T-helper 2 cell (primary cell): ENCODE data around the gene KRTAP2-4.
"Not testable (repeated sequence)": the region's sequence is repeated elsewhere in the genome, so short reads cannot be mapped to it uniquely, and the experiment has no call there.

ENCODE experiments used
- DNase-seq, 5 experiments: peaks; one replicate each; pipeline versions ENCODE4 v3.0.0 to v3.0.0-alpha.2; 2012 to 2022

KRTAP2-4 gene

DNA sequence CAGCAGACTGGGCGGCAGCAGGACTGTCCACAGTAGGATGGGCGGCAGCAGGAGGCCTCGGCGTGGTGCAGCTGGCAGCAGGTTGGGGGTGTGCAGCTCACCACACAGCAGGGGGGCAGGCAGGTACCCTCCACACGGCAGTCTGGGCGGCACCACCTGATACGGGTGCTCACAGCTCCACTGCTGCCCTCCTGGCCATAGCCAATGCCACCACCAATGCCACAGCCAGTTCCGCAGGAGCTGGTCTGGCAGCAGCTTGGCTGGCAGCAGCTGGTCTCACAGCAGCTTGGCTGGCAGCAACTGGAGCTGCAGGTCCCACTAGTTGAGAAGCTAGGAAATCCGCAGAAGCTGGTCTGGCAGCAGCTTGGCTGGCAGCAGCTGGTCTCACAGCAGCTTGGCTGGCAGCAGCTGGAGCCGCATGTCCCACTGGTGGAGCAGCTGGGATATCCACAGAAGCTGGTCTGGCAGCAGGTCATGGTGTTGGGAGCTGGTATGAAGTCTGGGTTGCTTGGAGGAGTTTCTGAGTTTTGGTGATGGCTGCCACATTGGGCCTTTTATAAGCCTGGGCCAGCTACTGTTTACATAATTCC is 31.2 kb downstream of the KRTAP2-4 start, which contains the start of gene KRTAP1-3:
Gene KRTAP1-3 (minus strand): TSS at position 529 of the 590 bp plus-strand sequence. CDS start 53 bp downstream, at position 476.
- not testable (repeated sequence) for DNase-seq

DNA sequence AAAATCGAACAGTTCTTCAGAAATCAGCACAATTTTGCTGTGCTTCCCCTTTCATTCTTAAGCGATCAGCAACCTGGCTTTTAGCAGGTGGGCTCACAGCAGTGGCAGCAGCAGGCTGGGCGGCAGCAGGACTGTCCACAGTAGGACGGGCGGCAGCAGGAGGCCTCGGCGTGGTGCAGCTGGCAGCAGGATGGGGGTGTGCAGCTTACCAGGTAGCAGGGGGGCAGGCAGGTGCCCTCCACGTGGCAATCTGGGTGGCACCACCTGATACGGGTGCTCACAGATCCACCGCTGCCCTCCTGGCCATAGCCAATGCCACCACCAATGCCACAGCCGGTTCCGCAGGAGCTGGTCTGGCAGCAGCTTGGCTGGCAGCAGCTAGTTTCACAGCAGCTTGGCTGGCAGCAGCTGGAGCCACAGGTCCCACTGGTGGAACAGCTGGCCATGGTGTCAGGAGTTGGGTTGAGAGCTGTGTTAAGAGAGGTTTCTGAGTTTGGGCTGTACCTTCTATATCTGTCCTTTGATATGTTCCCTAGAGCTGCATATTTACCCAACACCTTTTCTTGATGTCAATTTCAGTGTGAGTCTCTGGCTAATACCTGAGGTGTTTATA is 35.9 kb downstream of the KRTAP2-4 start, which contains the start of gene KRTAP1-4:
Gene KRTAP1-4 (minus strand): TSS at position 563 of the 613 bp plus-strand sequence. CDS start 117 bp downstream, at position 446.
- no peak for DNase-seq

DNA sequence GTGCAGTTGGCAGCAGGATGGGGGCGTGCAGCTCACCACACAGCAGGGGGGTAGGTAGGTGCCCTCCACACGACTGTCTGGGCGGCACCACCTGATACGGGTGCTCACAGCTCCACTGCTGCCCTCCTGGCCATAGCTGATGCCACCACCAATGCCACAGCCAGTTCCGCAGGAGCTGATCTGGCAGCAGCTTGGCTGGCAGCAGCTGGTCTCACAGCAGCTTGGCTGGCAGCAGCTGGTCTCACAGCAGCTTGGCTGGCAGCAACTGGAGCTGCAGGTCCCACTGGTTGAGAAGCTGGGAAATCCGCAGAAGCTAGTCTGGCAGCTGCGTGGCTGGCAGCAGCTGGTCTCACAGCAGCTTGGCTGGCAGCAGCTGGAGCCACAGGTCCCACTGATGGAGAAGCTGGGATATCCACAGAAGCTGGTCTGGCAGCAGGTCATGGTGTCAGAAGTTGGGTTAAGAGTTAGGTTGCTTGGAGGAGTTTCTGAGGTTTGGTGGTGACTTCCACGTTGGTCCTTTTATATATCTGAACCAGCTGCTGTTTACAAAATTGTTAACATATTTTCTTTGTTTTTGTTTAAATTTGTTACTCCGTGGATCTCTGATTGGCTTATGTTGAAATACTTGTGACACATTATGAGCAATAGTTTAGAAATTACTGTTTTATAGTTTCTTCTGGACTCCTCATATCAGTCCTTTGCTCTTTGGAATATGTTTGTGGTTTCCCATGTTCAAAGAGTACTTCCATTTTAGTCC is 38.8 kb downstream of the KRTAP2-4 start, which contains the start of gene KRTAP1-5:
Gene KRTAP1-5 (minus strand): TSS at position 494 of the 757 bp plus-strand sequence. CDS start 53 bp downstream, at position 441.
- no peak for DNase-seq

DNA sequence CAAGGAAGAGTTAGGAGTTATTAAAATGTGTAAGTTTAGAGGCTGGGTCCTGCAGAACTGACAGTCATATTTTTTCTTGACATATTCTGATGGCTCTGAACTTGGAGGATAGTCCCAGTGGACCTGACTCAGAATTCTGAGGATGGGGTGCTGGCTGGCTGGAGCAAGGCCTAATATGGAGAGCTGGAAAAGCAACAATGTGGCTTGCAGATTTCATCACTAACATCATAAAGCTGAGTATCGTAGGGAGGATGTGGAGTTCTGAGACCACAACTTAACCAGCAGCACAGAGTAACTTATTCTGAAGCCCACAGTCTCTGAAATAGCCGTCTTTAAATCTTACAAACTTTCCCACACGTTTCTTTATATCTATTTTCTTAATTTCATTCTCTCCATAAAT is 41.0 kb downstream of the KRTAP2-4 start:
- DNase-seq = no peak

DNA sequence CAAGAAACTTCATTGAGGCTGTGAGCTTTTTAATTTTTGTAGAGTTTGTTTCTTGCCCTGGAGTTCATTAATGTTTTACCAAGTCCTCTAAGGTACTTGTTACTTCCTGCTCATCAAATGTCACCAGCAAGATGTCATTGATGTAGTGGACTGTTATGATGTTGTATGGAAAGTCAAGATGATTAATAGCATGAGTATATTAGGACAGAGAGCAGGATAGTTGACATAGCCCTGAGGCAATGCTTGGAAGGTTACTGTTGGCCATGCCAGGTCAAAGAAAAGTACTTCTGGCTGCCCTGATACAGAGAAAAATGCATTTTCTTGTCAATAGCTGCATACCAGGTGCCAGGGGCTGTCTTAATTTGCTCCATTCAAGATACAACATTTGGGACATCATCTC is 45.3 kb downstream of the KRTAP2-4 start:
- DNase-seq = no peak

DNA sequence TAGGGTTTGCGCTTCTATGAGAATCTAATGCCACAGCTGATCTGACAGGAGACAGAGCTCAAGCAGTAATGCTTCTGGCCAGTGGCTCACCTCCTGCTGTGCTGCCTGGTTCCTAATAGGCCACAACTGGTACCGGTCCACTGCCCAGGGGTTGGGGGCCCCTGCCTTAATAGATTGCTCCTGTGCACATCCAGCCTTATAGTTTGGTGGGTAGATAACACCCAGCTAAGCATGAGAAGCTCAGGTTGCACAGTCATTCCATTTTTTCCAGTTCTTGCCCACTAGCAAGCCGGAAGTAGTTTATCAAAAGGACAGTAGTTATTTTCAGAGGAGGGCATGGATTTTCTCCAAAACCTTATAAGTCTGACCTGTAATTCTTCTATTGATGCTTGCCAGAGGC is 46.3 kb downstream of the KRTAP2-4 start:
- DNase-seq = no peak

DNA sequence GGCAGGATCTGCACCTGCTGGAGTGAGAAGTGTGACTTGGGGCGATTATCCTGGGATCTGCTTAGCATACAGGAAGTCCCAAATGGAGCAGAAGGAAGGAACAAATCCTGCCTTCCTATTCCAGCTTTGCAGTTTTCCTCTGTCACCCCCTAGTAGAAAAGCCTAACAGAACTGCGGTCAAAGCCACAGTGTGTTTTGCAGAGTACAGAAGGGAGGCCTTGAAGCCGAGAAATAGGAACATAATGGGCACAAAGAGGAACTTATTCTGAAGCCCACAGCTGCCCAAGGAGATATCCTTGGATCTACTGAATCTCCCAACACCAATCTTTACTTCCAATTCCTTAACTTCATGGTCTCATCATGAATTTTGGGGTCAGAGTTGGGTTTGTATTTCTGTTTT is 47.1 kb downstream of the KRTAP2-4 start:
- DNase-seq = no peak

DNA sequence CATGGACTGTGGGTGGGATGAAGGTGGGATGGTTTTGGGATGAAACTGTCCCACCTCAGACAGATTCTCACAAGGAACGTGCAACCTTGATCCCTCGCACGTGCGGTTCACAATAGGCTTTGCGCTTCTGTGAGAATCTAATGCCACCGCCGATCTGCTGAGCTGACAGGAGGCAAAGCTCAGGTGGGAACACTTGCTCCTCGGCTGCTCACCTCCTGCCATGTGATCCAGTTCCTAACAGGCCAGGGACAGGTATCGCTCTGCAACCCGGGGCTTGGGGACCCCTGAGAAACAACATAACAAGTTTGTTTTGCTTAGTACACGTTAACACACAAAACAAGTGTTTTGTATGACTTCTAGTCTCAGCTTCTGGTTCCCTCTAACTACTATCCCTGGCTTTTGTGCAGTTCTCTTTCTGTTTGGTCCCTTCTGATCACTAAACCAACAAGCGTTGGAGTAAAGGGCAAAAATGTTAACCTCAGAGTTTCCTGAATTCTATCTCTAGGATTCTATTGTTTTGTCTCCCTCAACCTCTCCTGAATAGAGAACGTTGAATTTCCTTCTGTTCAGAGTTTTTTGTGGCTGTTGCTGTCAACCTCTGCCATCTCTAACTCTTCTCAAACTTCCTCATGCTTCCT is 49.0 kb downstream of the KRTAP2-4 start:
- no peak for DNase-seq

DNA sequence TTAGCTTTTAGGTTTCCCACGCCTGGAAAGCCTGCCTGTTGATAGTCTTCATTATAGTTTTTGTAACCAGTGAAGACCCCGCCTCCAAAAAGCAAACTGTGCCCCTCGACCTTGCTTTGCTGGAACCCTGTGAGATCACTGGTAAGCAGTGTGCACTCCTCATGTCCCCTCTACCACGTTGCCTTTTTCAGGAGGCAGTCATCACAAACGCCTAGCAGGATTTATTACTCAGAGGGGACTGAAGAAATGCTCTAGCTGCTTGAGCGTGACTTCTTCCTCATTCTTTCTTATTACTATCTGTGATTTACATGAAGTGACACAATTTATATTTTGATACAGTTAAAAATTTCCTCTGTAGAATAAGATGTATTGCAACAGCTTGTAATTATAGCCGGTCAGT is 50.2 kb downstream of the KRTAP2-4 start:
- DNase-seq = no peak
